Endothelial cell of umbilical vein (primary cell): Measurements from ENCODE around the gene MARK2. TPM values are rescaled to one million over a fixed set of nuclear protein-coding genes. Genes with fewer than 3 reads are reported as not detected.

Experiments used
- BruUV-seq: library from RNA; stranded (reverse); fragments of 400-500 nt; replicated peaks from 2 replicates; lab custom pipeline; 2021; lab: Mats Ljungman, UMichigan
- CTCF ChIA-PET: fragments of 300-600, 350-600 bp; sonication (Branson Sonifier 250); formaldehyde crosslinking; loops from one replicate; lab custom pipeline; 2021; ENCODE audit warnings: antibody characterized with exemption, inconsistent platforms; lab: Charles Lee
- POLR2A ChIA-PET: fragments of 300-600, 350-600 bp; sonication (Branson Sonifier 250); formaldehyde crosslinking; loops from one replicate; lab custom pipeline; 2021; ENCODE audit warnings: antibody characterized with exemption, inconsistent platforms; lab: Charles Lee
- DNase-seq: peaks from one replicate; pipeline ENCODE4 v3.0.0-alpha.2; 2011; ENCODE audit warnings: low read depth, low spot score
- FAIRE-seq: peaks from 2 replicates; lab custom pipeline; 2011; peaks lifted over from hg19 to GRCh38; lab: Jason Lieb, UNC
- H2AFZ ChIP-seq: 2 replicates; pipeline ENCODE4 v1.6.0; 2012; ENCODE audit warnings: low read depth, low read length, control low read depth, inconsistent platforms
- H3K27ac ChIP-seq: 2 replicates; pipeline ENCODE4 v1.5.1; 2011; ENCODE audit warnings: low read depth, mild to moderate bottlenecking, control low read depth, low read length, moderate library complexity; ENCODE audit not compliant: insufficient read depth
- H3K27me3 ChIP-seq, 2 experiments: 2 replicates each; pipeline versions ENCODE4 v1.6.0 to v1.6.1; 2011; ENCODE audit warnings: low read length in 2 of 2, mixed read lengths in 1 of 2; ENCODE audit not compliant: control insufficient read depth in 2 of 2, insufficient read depth in 2 of 2
- H3K36me3 ChIP-seq, 2 experiments: 2 replicates in 1 of 2; 3 replicates in 1 of 2; pipeline ENCODE4 v1.5.1; 2011; ENCODE audit warnings: low read length in 2 of 2, mild to moderate bottlenecking in 1 of 2, moderate library complexity in 1 of 2; ENCODE audit not compliant: control insufficient read depth in 2 of 2, insufficient read depth in 2 of 2; ENCODE audit errors: extremely low read depth in 1 of 2
- H3K4me1 ChIP-seq: 3 replicates; pipeline ENCODE4 v1.5.1; 2011; ENCODE audit warnings: mild to moderate bottlenecking, low read length; ENCODE audit not compliant: control insufficient read depth, insufficient read depth; ENCODE audit errors: extremely low read depth
- H3K4me2 ChIP-seq: 2 replicates; pipeline ENCODE4 v1.6.1; 2011; ENCODE audit warnings: low read length, control low read depth, mixed read lengths; ENCODE audit not compliant: insufficient read depth
- H3K4me3 ChIP-seq, 3 experiments: fragments of 200-600 bp in 1 of 3; sonication (generic), shearing (Covaris generic) in 1 of 3; replicated peaks in 1 of 3; 2 replicates each; pipeline ENCODE4 v1.5.1; 2011 to 2016; ENCODE audit warnings: control low read depth in 3 of 3, low read length in 3 of 3, mild to moderate bottlenecking in 2 of 3, inconsistent platforms in 1 of 3, low read depth in 1 of 3, moderate library complexity in 1 of 3; ENCODE audit not compliant: insufficient read depth in 1 of 3
- H3K79me2 ChIP-seq: 2 replicates; pipeline ENCODE4 v1.6.0; 2012; ENCODE audit warnings: low read length, inconsistent platforms; ENCODE audit not compliant: control insufficient read depth, insufficient read depth
- H3K9ac ChIP-seq: replicated peaks from 2 replicates; pipeline ENCODE3; 2011; ENCODE audit warnings: low read length, control low read depth; ENCODE audit not compliant: insufficient read depth; ENCODE audit errors: extremely low read depth
- H3K9me1 ChIP-seq: replicated peaks from 3 replicates; pipeline ENCODE4 v1.6.0; 2011; ENCODE audit warnings: mild to moderate bottlenecking, low read length; ENCODE audit not compliant: control insufficient read depth, insufficient read depth; ENCODE audit errors: extremely low read depth
- H3K9me3 ChIP-seq: replicated peaks from 2 replicates; pipeline ENCODE4 v1.5.1; 2012; ENCODE audit warnings: low read length, inconsistent platforms; ENCODE audit not compliant: control insufficient read depth, insufficient read depth
- H4K20me1 ChIP-seq: replicated peaks from 2 replicates; pipeline ENCODE3; 2011; ENCODE audit warnings: mild to moderate bottlenecking, low read length; ENCODE audit not compliant: control insufficient read depth, insufficient read depth; ENCODE audit errors: extremely low read depth
- EZH2 ChIP-seq: IDR thresholded peaks from 2 replicates; pipeline ENCODE4 v1.6.1; 2012; ENCODE audit warnings: borderline replicate concordance, low read depth, mild to moderate bottlenecking, moderate library complexity, low read length, inconsistent platforms; ENCODE audit not compliant: severe bottlenecking
- FOS ChIP-seq: IDR thresholded peaks from 2 replicates; pipeline ENCODE4 v1.6.1; 2011; ENCODE audit warnings: mild to moderate bottlenecking, low read length, moderate library complexity, borderline replicate concordance; ENCODE audit not compliant: insufficient read depth
- GATA2 ChIP-seq: IDR thresholded peaks from 2 replicates; pipeline ENCODE4 v1.7.0; 2011; ENCODE audit warnings: low read depth, mild to moderate bottlenecking, moderate library complexity, mixed read lengths, low read length; ENCODE audit not compliant: insufficient read length, insufficient read depth
- JUN ChIP-seq: IDR thresholded peaks from 2 replicates; pipeline ENCODE4 v1.6.1; 2011; ENCODE audit warnings: borderline replicate concordance, low read depth; ENCODE audit not compliant: insufficient read length, insufficient read depth
- MYC ChIP-seq: IDR thresholded peaks from one replicate; pipeline ENCODE4 v1.6.1; 2011; ENCODE audit warnings: mild to moderate bottlenecking, low read depth, low read length
- POLR2A ChIP-seq: IDR thresholded peaks from 2 replicates; pipeline ENCODE4 v1.6.1; 2012; ENCODE audit warnings: low read depth, mild to moderate bottlenecking, control low read depth, low read length
- POLR2AphosphoS5 ChIP-seq: IDR thresholded peaks from 2 replicates; pipeline ENCODE4 v1.6.1; 2012; ENCODE audit warnings: low read depth, mild to moderate bottlenecking, control low read depth, low read length, moderate library complexity; ENCODE audit not compliant: insufficient read depth
- dilution Hi-C: fragments of 300-500 bp; cut with MboI; formaldehyde crosslinking; loops from one replicate; pipeline ENCODE4 v1.15.0; 2019; ENCODE audit warnings: low sequenced_read_pairs; ENCODE audit not compliant: extremely low pct_ligation_motif_present
- intact Hi-C: fragments of 100-400 bp; cut with micrococcal nuclease; formaldehyde crosslinking; loops from one replicate; pipeline ENCODE4 v1.10.0; 2022
- polyA plus RNA-seq, 4 experiments: library from polyadenylated mRNA; depleted of rRNA in 3 of 4; stranded (reverse) in 3 of 4; unstranded in 1 of 4; fragments of >200 nt; gene quantifications; 2 replicates each; pipeline versions ENCODE4 v1.2.1 to v1.2.3, GENCODE V29; 2011 to 2012; ENCODE audit warnings: missing spikeins in 1 of 4
- total RNA-seq: library from RNA; stranded (reverse); gene quantifications from 2 replicates; pipeline ENCODE4 v1.2.3, GENCODE V29; 2021
- TF ChIP-seq, protein P1 (sequence below): IDR thresholded peaks from 2 replicates; pipeline ENCODE4 v1.6.1; 2011; ENCODE audit not compliant: insufficient read depth, insufficient read length
- TF ChIP-seq, protein P2 (sequence below), 2 donors: IDR thresholded peaks; 1 replicate in 1 of 2; 2 replicates in 1 of 2; pipeline ENCODE4 v1.5.1; 2011; ENCODE audit warnings: low read length in 2 of 2, mild to moderate bottlenecking in 2 of 2, moderate library complexity in 2 of 2, control low read depth in 1 of 2, inconsistent platforms in 1 of 2, low read depth in 1 of 2; ENCODE audit not compliant: insufficient read depth in 1 of 2; ENCODE audit errors: extremely low read depth in 1 of 2

MARK2 gene
- total and polyA plus RNA-seq, 2 donors (not counting 3 experiments of a cell fraction or from before 2014, with no cell fraction given): 16.6 to 34.7 TPM

DNA sequence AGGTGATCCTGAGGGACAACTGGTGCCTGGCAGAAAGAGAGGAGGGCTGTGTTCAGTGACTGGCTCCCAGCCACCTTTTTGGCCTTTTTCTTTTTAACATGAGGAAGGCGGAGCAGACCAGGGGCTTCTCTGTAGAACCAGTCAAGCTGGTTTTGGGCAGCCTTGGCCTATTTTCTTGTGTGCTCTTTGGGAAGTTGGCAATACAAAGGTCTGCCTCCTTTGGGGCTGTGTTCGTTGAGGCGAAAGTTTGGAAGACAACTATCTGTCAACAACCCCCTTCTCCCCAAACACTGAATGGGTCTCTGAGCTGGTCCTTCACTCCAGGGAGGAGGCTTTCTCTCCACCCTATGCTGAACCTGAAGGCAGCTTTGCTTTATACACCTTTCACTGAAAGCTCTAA, 8.5 kb downstream of the MARK2 start:
- FAIRE-seq (no peak), DNase-seq (no peak)
- Histone ChIP-seq H3K9ac (no peak overlapping the region), H3K4me1 (no peaks in the 10 kb centered on the region), H3K27ac (no peak overlapping the region), H3K4me2 (no peak overlapping the region), H3K9me1 (no peaks in the 10 kb centered on the region), H3K79me2 (peaks cover 85% of the 10 kb centered on the region), H3K9me3 (no peaks in the 10 kb centered on the region), H3K27me3 (no peaks in the 10 kb centered on the region), H4K20me1 (peaks cover 12% of the 10 kb centered on the region), H3K36me3 (peaks cover 0 to 3% of the 10 kb centered on the region in 2 experiments), H3K4me3 (no peak overlapping the region), H2AFZ (no peak overlapping the region)
- TF ChIP-seq JUN (no peak), EZH2 (no peak), FOS (no peak), MYC (no peak), POLR2AphosphoS5 (no peak), GATA2 (no peak), POLR2A (no peak)
- TF ChIP-seq, protein P1, sequence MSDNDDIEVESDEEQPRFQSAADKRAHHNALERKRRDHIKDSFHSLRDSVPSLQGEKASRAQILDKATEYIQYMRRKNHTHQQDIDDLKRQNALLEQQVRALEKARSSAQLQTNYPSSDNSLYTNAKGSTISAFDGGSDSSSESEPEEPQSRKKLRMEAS: no peak
- TF ChIP-seq, protein P2, sequence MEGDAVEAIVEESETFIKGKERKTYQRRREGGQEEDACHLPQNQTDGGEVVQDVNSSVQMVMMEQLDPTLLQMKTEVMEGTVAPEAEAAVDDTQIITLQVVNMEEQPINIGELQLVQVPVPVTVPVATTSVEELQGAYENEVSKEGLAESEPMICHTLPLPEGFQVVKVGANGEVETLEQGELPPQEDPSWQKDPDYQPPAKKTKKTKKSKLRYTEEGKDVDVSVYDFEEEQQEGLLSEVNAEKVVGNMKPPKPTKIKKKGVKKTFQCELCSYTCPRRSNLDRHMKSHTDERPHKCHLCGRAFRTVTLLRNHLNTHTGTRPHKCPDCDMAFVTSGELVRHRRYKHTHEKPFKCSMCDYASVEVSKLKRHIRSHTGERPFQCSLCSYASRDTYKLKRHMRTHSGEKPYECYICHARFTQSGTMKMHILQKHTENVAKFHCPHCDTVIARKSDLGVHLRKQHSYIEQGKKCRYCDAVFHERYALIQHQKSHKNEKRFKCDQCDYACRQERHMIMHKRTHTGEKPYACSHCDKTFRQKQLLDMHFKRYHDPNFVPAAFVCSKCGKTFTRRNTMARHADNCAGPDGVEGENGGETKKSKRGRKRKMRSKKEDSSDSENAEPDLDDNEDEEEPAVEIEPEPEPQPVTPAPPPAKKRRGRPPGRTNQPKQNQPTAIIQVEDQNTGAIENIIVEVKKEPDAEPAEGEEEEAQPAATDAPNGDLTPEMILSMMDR (IDR thresholded peaks at IDR 0.05; ENCODE audit: extremely low read depth in 1 of 2, insufficient read depth in 1 of 2, low read depth in 1 of 2, low read length in 2 of 2): no peak
- ChIA-PET CTCF (interaction anchor here (1.2 to 1.8 kb wide), 4 partner anchors 9 to 98 kb away, joined by 3 to 5 read pairs (median 4); partner anchors contain the start of gene MARK2), POLR2A (interaction anchor here (1.2 kb wide), 1 partner anchor 9 kb away, joined by 3 read pairs; the partner anchor contains the start of gene MARK2)
- intact Hi-C loops: no loop called here
- dilution Hi-C loops: no loop called here
- no TSS peak for BruUV-seq
